Hippocampal formation (tissue), 2 donors: ENCODE results near the gene TRMT2A.
"Not testable (repeated sequence)": the region's sequence is repeated elsewhere in the genome, so short reads cannot be mapped to it uniquely, and the experiment has no call there.

ENCODE experiments used
- DNase-seq, 2 donors: peaks; one replicate each; lab custom pipeline; 2025; lab: John Stamatoyannopoulos, UW

TRMT2A gene

GRCh38 chr22:20084547-20085413, 32.2 kb downstream of the TRMT2A start:
- DNase-seq, result no peak

GRCh38 chr22:20083891-20084546, 33.0 kb downstream of the TRMT2A start:
- no peak for DNase-seq

- no peak for DNase-seq
These were observed 33.7 kb downstream of the TRMT2A start for GRCh38 chr22:20083157-20083890.

- DNase-seq, result no peak
These were observed 36.0 kb downstream of the TRMT2A start for GRCh38 chr22:20080776-20081654.

- peak in 1 of 2 donors; percentile 59 for DNase-seq
These were observed 36.6 kb downstream of the TRMT2A start for GRCh38 chr22:20080445-20080775.

- DNase-seq, result peak; percentile 93 to 95
These were observed 37.1 kb downstream of the TRMT2A start, which contains the start of gene DGCR8 for GRCh38 chr22:20079745-20080444. Gene DGCR8 (plus strand): TSS chr22:20080241. CDS start chr22:20085964, 5,723 bp downstream.

GRCh38 chr22:20076627-20077172, 40.3 kb downstream of the TRMT2A start:
- DNase-seq, result no peak

- DNase-seq, result no peak
These were observed 45.5 kb downstream of the TRMT2A start for GRCh38 chr22:20071524-20071972.

GRCh38 chr22:20069331-20070042, 47.5 kb downstream of the TRMT2A start:
- DNase-seq, result no peak

- DNase-seq, result no peak
These were observed 48.4 kb downstream of the TRMT2A start for GRCh38 chr22:20068640-20069039.

GRCh38 chr22:20067384-20067682, 49.7 kb downstream of the TRMT2A start:
- DNase-seq, result not testable (repeated sequence)

- DNase-seq, result no peak
These were observed 50.2 kb downstream of the TRMT2A start for GRCh38 chr22:20066617-20067383.

GRCh38 chr22:20065896-20066616, 51.0 kb downstream of the TRMT2A start:
- DNase-seq, result no peak

GRCh38 chr22:20064545-20065262, 52.3 kb downstream of the TRMT2A start:
- DNase-seq, result no peak

GRCh38 chr22:20064140-20064480, 52.9 kb downstream of the TRMT2A start:
- no peak for DNase-seq

GRCh38 chr22:20063271-20064139, 53.5 kb downstream of the TRMT2A start:
- DNase-seq, result no peak

- DNase-seq, result no peak
These were observed 54.3 kb downstream of the TRMT2A start for GRCh38 chr22:20062766-20063083.
